GM19099 (cell line): ENCODE measurements around the gene NR2F2.

Experiments used
- POLR2A ChIP-seq: IDR thresholded peaks from 3 replicates; pipeline ENCODE4 v1.6.1; 2011; ENCODE audit warnings: low read depth; ENCODE audit not compliant: insufficient read length; ENCODE audit errors: extremely low read depth

NR2F2 gene

DNA sequence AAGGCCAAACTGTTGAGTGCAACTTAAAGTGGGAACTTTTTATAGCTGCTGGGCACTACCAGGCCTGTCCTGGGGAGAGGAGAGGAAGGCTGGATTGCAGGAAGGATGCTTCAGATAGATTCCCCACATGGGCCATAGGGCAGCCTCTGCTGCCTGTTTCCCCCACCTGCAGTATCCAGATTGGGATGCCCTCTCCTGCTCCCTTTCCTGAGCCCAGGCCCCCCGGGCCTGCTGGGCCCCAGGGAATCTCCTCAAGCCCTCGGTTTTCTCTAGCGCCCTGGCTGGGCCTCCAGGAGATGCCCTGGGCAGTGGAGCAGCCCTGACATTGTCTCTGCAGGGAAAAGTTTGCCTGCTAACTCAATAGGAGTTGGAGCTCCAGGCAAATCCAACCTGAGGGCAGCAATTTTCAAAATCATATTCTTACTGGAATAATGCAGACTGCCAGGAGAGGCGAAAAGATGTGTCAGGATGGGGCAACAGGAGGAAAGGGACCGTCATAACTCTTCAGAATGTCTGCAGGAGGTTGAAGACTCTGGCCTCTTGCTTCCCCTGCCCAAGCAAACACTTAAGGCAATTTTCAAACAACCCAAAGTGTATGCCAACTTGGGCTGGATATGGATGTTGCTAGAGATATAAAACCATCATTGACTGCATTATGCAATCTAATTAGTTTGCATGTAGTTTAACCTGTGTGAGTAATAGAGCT, 4.4 kb downstream of the NR2F2 start:
- TF ChIP-seq POLR2A = no peak

DNA sequence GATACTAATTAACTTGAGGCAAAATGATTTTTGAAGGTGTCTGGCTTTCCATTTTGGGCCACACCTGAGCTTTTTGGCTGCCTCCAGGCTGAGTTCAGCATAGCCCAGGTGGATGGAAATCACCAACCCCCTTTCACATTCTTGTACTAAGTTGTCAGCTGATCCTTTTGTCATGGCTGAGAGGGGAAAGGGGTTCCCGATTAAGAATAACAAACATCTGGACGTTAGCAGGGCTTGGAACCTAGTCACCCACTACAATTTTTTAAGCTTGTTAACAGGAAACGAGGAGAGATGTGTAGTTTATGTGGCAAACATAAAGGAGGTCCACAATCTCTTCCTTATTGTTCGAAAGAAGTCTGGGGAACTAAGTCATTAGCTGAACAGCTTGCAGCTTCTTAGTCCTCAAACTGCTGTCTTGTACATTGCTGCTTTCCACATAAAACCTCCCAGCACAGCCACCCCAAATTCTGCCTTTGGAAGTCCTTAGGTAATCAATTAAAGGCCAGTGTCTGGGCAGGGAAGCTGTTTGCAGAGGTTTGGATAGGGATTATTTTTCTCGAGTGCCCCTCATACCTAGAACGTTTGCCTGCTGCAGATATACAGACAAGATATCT, 5.0 kb downstream of the NR2F2 start:
- TF ChIP-seq POLR2A = no peak

DNA sequence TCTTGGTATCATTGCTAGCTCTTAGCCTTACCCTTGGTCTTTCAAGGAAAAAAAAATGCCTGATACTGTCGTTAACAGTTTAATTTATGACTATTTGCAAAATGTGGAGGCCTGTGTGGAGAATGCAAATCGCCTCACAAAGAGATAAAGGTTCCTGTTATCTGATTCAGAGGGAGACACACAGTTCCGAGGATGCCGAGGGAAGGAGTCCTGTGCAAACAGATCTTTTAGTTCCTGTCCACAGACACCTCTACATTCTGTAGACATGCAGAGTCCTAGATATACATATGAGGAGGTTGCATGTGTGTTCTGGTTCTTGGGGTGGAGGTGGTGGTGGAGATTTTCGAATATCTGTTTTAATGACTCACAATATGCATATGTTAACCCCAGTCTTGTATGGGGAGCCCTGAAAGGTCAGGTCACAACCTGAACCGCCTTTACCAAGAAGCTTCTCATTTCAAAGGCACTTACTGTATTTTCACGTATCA, 5.7 kb downstream of the NR2F2 start:
- TF ChIP-seq POLR2A = no peak

DNA sequence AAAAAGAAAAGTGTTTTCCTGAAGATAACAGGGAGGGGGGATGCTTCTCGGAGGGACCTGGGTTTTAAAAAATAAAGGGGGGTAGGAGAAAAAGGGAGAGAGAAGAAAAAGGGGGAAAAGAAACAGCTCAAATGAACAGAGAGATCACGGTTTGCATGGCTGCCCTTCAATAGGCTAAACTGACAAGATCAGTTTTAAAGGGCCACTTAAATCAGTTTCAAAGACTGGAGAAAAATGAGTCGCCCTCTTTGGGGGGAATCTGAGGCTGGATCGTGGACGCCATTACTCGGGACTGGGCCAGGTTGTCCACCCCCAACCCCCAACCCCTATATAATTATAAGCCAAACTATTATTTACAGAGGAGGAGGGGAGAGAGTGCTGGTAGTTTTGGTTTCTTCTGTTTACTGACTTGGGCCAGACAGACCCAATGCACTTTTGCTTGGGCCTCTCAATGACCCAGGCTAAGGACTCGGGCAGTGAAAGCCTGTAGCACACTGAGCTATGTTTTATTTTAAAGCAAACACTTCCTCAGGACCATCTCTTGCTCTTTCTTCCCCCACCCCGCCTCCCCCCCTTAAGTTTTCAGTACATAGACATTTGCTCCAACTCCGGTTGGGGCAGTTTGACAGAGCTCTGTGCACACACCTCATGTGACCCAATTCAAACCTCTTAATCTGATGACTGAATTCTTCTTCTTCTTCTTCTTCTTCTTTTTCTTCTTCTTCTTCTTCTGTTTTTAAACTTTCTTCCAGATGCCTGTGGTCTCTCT, 6.3 kb downstream of the NR2F2 start:
- no peak for TF ChIP-seq POLR2A

DNA sequence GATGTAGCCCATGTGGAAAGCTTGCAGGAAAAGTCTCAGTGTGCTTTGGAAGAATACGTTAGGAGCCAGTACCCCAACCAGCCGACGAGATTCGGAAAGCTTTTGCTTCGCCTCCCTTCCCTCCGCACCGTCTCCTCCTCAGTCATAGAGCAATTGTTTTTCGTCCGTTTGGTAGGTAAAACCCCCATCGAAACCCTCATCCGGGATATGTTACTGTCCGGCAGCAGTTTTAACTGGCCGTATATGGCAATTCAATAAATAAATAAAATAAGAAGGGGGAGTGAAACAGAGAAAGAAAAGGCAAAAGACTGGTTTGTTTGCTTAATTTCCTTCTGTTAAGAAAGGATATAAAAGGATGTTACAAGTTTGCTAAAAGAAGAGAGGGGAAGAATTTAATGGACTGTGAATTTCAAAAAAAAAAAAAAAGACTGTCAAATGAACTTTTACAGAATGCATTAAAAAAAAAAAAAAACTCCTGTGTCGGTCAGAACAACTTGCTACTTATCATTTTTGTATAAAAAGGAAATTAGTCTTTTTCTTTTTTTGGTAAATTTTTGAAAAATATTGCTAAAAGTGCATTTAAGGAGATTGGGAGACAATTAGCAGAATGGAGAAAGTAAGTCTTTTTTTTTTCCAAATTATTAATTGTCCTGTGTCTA, 7.0 kb downstream of the NR2F2 start:
- no peak for TF ChIP-seq POLR2A

DNA sequence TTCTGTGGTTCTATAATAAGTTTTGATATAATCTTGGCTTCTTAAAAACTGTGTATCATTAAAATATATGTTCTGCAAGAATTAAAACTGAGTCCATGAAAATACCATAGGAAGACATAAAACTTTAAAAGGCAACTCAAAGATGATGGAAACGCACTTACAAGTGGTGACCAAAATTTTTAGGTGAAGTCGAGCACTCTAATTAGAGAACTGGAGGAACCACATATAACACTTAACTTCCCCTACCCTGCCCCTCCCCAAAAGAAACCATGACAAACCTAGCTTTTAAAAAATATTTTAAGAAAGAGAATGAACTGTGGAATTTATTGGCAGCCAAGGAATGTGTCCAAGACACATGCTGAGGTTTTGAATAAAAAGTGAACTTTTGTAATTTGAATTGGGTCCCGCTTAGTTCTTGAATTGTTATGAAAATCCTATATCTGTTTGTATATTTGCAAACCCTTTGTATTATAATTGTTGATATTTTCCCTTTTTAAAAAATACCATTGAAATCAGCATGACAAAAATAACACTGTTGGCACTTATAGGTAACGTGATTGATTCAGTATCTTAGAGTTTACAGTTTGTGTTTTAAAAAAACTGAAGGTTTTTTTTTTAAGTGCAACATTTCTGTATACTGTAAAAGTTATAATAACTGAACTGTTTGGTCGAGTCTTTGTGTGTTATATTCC, 7.7 kb downstream of the NR2F2 start:
- TF ChIP-seq POLR2A = no peak

DNA sequence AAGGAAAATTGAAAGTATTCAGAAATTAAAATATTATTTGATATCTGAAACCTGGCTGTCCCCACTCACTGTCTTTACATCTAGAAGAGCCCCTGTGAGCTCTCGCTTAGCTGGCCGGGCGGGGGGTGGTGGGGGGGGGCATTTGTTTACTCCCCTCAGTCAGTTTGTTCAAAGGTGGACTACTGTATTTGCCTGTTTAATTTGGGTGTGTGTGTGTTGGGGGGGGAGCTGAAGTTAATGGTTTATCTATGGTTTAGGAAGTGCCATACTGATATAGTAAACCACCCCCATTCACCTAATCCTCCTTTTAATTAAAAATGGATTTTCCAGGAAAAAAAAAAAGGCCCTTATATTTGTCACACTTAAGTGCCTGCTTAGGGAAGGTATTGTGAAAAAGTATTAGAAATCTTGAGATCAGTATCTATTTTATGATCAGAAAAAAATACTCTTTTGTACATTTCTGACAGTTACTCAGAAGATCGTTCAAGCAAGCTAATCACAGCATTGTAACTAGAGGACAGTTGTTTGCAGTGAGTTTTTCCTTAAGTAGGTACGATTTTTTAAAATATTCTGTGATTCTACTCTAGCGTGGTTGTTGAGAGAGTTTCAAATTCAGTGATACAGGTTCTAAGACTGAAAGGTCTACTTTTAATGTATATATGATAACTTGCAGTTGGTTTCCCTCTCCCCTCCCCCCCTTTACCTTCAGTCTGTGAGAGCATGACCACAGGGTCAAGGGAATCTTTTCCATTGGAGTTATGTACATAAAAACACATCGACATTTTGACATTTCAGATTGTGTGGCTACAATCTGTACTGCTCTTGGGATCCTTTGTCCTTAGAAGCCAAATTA, 8.5 kb downstream of the NR2F2 start:
- no peak for TF ChIP-seq POLR2A

DNA sequence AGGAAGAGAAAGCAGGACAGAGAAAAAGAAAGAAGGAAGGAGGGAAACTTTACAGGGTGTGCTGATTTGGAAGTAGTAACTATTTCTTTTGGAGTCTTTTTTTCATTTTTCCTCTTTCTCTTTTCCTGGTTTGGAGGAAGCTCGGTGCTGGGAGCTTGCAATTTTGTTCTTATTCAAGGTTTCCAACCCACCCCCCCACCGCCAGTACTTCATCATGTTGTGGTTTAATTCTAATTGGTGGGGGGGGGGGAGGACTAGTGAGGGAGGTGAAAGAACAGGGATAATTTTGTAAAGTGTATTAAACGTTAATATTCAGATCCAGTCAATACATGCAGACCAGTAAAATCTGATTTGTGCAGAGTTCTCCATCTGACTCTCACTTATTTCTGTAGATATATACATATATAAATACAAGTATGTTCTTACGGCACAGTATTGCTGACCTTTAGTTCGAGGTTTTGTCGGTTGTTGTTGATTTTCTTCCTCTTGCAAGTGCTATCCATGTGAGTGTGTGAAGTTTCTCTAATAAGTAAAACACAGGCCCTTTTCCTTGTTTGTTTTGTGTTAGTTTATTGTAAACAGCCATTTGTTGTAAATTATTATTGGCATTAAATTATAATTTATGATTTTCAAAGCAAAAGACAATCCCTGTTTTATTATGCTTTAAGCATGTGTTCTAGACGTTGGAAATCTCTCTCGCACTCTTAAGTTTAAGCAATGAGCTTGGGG, 9.3 kb downstream of the NR2F2 start:
- no peak for TF ChIP-seq POLR2A

DNA sequence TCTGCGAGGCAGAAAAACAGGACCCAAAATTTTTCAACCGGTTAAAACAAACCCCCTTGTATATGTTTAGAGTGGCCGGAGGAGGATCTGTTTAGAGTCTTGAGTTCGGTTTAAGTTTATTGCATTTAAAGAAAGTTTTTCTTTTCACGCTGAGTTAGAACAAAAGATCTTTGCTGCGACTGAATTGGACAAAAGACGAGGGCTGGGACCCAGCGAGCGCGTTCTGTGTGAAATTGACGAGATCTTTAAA, 9.8 kb downstream of the NR2F2 start:
- no peak for TF ChIP-seq POLR2A

DNA sequence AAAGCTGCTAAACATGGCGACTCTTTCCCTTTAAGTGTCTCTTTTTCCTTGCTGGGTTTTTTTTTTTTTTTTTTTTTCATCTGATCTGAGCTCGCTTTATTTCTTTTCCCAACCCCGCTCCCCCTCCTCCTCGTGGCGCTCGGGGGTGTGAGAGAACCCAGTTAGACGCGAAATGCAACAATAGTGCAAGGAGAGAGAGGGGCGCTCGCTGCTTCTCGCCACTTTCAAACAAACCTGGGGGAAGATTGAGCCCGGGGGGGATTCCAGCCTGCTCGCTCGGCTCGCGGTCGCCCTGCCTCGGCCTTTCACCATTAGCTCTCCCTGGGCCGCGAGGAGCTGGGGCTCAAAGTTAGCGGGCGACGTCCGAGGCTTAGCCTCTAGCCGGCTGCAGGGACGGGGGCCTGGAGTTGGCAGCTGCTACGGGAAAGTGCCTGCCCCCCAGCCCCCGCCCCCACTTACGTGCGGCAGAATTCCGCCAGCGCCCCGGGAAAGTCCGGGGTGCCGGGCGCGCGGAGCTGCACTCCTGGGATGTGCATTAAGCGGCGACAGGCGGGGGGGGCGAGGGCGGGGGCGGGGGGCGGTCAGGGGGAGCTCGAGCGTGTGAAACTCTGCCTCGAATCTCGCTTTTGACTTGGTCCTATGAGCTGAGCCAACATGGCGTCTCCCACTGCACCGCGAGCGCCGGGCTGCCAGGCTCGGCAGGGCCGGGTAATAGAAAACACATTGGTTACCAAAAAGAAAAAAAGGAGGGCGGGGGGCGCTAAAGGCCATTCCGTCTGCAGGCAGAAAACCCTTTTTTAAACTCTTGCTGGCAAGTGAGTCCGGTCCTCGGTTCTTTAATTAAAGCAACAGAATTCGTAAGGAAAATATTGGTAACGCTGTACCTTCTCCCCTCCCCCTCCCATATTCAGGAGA, 10.4 kb downstream of the NR2F2 start:
- TF ChIP-seq POLR2A = no peak

DNA sequence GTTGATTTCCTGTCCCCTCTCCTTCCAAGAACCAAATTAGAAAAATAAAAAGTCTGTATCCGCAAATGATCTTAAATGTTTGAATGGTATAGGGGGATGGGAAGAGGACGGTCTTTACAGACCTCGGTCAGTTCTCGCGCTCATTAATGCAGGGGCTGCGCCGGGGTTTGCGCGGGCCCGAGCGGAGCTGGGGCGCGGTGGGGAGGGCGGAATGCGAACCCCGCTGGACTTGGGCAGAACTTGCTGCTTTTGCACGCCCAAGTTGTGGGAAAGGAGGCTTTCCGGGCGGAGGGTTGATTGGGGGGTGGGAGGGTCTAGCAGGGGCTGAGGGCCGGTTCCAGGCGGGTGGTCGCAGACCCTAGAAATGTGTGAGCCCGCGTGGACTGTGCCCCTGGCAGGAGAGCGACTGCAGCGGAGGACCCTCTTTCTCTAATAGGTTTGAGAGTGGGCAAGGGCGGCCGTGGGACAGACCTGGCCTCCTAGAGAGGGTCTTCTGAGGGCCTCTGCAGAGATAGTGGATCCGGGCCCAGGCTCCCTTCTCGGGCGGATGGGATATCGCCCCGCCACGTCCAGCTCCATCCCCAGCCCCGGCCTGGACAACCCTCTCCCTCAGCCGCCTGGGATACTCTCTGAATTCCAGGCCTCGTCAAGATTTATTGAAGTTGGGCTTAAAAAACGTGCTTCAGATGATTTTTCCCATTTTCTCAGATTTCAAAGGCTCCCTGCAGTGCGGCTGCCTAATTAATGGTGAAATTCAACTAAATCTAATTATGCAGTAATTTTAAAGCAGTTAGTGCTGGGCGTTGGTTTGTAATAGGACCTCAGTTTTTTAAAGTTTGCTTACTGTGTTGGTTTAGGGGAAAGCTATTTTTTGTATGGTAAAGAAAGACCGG, 11.3 kb downstream of the NR2F2 start:
- no peak for TF ChIP-seq POLR2A

DNA sequence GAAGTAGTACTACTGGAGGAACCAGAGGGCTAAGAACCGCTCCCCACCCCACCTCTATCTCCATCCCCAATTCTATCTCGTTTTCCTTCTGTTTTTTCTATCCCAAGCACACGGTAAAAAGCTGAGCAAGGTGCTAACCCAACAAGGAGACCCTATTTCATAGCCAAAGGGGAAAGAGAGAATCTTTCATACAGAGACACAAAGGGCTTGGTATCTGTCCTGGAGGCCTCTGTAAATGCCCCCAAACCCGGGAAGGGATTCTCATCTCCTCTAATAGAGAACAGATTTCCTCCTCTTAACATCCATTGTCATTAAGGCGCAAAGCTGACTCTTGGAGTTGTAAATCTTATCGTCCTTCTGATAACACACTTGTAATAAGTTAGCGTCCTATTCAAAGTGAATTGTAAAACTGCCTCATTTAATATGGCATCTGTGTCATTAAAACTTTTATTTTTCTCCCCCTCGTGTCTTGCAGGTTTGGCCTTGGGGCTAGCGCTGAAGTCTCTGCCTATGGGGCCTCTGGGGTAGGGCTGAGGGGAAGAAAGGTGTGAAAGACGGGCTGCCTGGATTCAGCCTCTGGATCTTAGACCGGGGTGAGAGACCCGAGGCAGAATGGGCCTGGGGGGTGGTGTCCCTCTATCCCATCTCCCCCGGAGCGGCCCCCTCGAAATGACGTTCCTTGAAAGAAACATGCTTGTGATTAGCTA, 12.1 kb downstream of the NR2F2 start:
- no peak for TF ChIP-seq POLR2A
